Liver (tissue), 9 donors: ENCODE data around the gene LSR. TPM values are rescaled to one million over a fixed set of nuclear protein-coding genes. Genes with fewer than 3 reads are reported as not detected.

Source experiments
- DNase-seq: peaks from one replicate; pipeline ENCODE4 v3.0.0-alpha.2; 2017; ENCODE audit warnings: low spot score
- H3K27ac ChIP-seq, 2 donors: one replicate each; pipeline ENCODE4 v1.7.0; 2013; ENCODE audit warnings: inconsistent platforms in 2 of 2, low read length in 2 of 2, control low read depth in 1 of 2, low read depth in 1 of 2, mild to moderate bottlenecking in 1 of 2
- H3K27me3 ChIP-seq, 4 donors: one replicate each; pipeline versions ENCODE4 v1.6.1 to v1.7.0; 2013; ENCODE audit warnings: low read length in 3 of 4, inconsistent platforms in 1 of 4, mild to moderate bottlenecking in 1 of 4, moderate library complexity in 1 of 4; ENCODE audit not compliant: control insufficient read depth in 4 of 4, insufficient read depth in 4 of 4
- H3K36me3 ChIP-seq, 4 donors: one replicate each; pipeline versions ENCODE4 v1.6.1 to v1.7.0; 2013; ENCODE audit warnings: low read length in 3 of 4, mild to moderate bottlenecking in 3 of 4, low read depth in 1 of 4, moderate library complexity in 1 of 4; ENCODE audit not compliant: control insufficient read depth in 4 of 4, insufficient read depth in 3 of 4
- H3K4me1 ChIP-seq, 4 donors: one replicate each; pipeline versions ENCODE4 v1.6.1 to v1.7.0; 2013; ENCODE audit warnings: low read length in 3 of 4, mild to moderate bottlenecking in 3 of 4, moderate library complexity in 1 of 4; ENCODE audit not compliant: control insufficient read depth in 4 of 4, insufficient read depth in 4 of 4
- H3K4me3 ChIP-seq, 3 donors: one replicate each; pipeline versions ENCODE4 v1.6.1 to v1.7.0; 2013; ENCODE audit warnings: low read length in 3 of 3, control low read depth in 1 of 3, low read depth in 1 of 3, mild to moderate bottlenecking in 1 of 3
- H3K9ac ChIP-seq, 2 donors: one replicate each; pipeline ENCODE4 v1.7.0; 2013; ENCODE audit warnings: low read length in 2 of 2, mild to moderate bottlenecking in 2 of 2, moderate library complexity in 2 of 2, control low read depth in 1 of 2, low read depth in 1 of 2
- H3K9me3 ChIP-seq, 4 donors: one replicate each; pipeline versions ENCODE4 v1.6.1 to v1.7.0; 2013; ENCODE audit warnings: low read length in 3 of 4; ENCODE audit not compliant: control insufficient read depth in 4 of 4
- ATF3 ChIP-seq: IDR thresholded peaks from 2 replicates; pipeline ENCODE4 v1.6.1; 2016; ENCODE audit warnings: antibody characterized with exemption
- CTCF ChIP-seq: fragments of 150-350 bp; IDR thresholded peaks from 2 replicates; pipeline ENCODE4 v1.5.1; 2017; ENCODE audit warnings: improper control_type of control experiment, low read depth, low read length; ENCODE audit not compliant: missing input control
- EGR1 ChIP-seq, 2 donors: IDR thresholded peaks; 2 replicates each; pipeline ENCODE4 v1.6.1; 2016 to 2018; ENCODE audit warnings: antibody characterized with exemption in 2 of 2, low read depth in 2 of 2
- FOXA1 ChIP-seq: IDR thresholded peaks from 2 replicates; pipeline ENCODE4 v1.6.1; 2016; ENCODE audit warnings: antibody characterized with exemption
- FOXA2 ChIP-seq: IDR thresholded peaks from 2 replicates; pipeline ENCODE4 v1.6.1; 2016; ENCODE audit warnings: antibody characterized with exemption
- GABPA ChIP-seq, 2 donors: IDR thresholded peaks in 1 of 2; conservative IDR thresholded peaks in 1 of 2; 2 replicates each; pipeline ENCODE4 v1.6.1; 2016; ENCODE audit warnings: antibody characterized with exemption in 2 of 2, mild to moderate bottlenecking in 1 of 2, moderate library complexity in 1 of 2
- HNF4A ChIP-seq, 2 donors: conservative IDR thresholded peaks; 2 replicates each; pipeline ENCODE4 v1.6.1; 2016; ENCODE audit warnings: antibody characterized with exemption in 2 of 2, mild to moderate bottlenecking in 2 of 2
- JUND ChIP-seq, 2 donors: IDR thresholded peaks; 2 replicates each; pipeline ENCODE4 v1.6.1; 2016; ENCODE audit warnings: antibody characterized with exemption in 2 of 2
- MAX ChIP-seq: IDR thresholded peaks from 2 replicates; pipeline ENCODE4 v1.6.1; 2016; ENCODE audit warnings: antibody characterized with exemption
- NR2F2 ChIP-seq: IDR thresholded peaks from 2 replicates; pipeline ENCODE4 v1.6.1; 2016; ENCODE audit warnings: antibody characterized with exemption
- RAD21 ChIP-seq, 2 donors: IDR thresholded peaks; 2 replicates each; pipeline ENCODE4 v1.6.1; 2016; ENCODE audit warnings: antibody characterized with exemption in 2 of 2, mild to moderate bottlenecking in 2 of 2
- RXRA ChIP-seq, 2 donors: IDR thresholded peaks; 2 replicates each; pipeline ENCODE4 v1.6.1; 2017 to 2018; ENCODE audit warnings: antibody characterized with exemption in 2 of 2, mild to moderate bottlenecking in 1 of 2
- SP1 ChIP-seq: IDR thresholded peaks from 2 replicates; pipeline ENCODE4 v1.6.1; 2018; ENCODE audit warnings: antibody characterized with exemption, mild to moderate bottlenecking
- TAF1 ChIP-seq: conservative IDR thresholded peaks from 2 replicates; pipeline ENCODE4 v1.6.1; 2016; ENCODE audit warnings: antibody characterized with exemption, mild to moderate bottlenecking
- YY1 ChIP-seq: IDR thresholded peaks from 2 replicates; pipeline ENCODE4 v1.6.1; 2016; ENCODE audit warnings: antibody characterized with exemption, mild to moderate bottlenecking
- ZBTB33 ChIP-seq: IDR thresholded peaks from 2 replicates; pipeline ENCODE4 v1.6.1; 2016; ENCODE audit warnings: antibody characterized with exemption
- WGBS: extraction: QIAGEN DNeasy Blood & Tissue Kit; methylation state at CpG from one replicate; pipeline ENCODE4 v1.1.7; 2013; 5-methylcytosine and 5-hydroxymethylcytosine counted together
- polyA plus RNA-seq, 2 donors: library from polyadenylated mRNA; stranded (reverse) in 1 of 2; unstranded in 1 of 2; fragments of 200-250 nt in 1 of 2; fragments of >200 nt in 1 of 2; fragmentation: Nextera tagmentation in 1 of 2; extraction: Ambion mirVana in 1 of 2; gene quantifications; one replicate each; pipeline versions ENCODE4 v1.2.1 to v1.2.3, GENCODE V29; 2013 to 2015
- total RNA-seq, 2 donors: library from RNA; depleted of rRNA; stranded (reverse); fragments of >200 nt; gene quantifications; one replicate each; pipeline ENCODE4 v1.2.3, GENCODE V29; 2014
- TF ChIP-seq, protein P1 (sequence below): IDR thresholded peaks from 2 replicates; pipeline ENCODE4 v1.6.1; 2016; ENCODE audit warnings: antibody characterized with exemption, mild to moderate bottlenecking
- donor health status: healthy.
- donor health status: healthy.
- donor health status: healthy.
- donor health status: healthy.
- donor health status: healthy.

Gene LSR
- total and polyA plus RNA-seq, 4 donors, result 33.7 to 150 (median 48.0) TPM

GRCh38 chr19:35204799-35205732 is 43.7 kb upstream of the LSR start:
- H3K27ac ChIP-seq, result no peak overlapping the region
- no peaks in the 10 kb centered on the region for H3K4me1 ChIP-seq
- no peaks in the 10 kb centered on the region for H3K9me3 ChIP-seq
- H3K36me3 ChIP-seq, result no peaks in the 10 kb centered on the region
- no peaks in the 10 kb centered on the region for H3K27me3 ChIP-seq
- DNase-seq, result peak; percentile 30
- H3K9ac ChIP-seq, result no peak overlapping the region
- no peak for TF ChIP-seq SP1
- no peak for TF ChIP-seq RXRA (IDR thresholded peaks at IDR 0.05)
- no peak for TF ChIP-seq FOXA1
- 82% methylated on average over 13 of the region's 13 CpGs for WGBS
- H3K4me3 ChIP-seq, result no peak overlapping the region

DNA sequence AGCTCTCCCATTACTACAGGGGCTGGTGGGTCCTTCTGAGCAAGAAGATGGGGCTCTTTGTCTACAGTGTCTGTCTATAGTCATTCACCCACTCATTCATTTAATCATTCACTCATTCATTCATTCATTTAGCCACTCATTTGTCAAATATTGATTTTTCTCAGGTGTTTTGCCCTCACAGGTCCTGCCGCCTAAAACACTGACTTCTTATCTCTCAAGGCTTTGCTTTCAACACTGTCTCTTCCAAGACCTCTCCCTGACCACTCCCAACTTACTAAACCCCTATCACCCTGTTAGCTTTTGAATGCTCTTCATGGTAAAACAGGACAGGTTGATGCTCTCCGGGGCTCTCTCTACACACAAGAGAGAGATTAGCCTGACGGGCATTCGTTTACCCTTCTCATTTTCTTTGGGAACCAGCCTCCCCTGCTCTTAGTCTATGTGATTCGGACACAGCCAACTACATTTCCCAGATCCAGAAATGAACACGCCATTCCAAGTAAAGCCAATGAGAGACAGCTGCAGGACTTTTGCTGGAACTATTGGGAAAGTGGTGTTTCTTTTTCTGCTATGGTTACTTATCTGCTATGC is 43.0 kb upstream of the LSR start:
- Histone ChIP-seq H3K9ac (no peak overlapping the region), H3K27ac (no peak overlapping the region), H3K27me3 (no peaks in the 10 kb centered on the region), H3K4me1 (no peaks in the 10 kb centered on the region), H3K4me3 (no peak overlapping the region), H3K9me3 (no peaks in the 10 kb centered on the region), H3K36me3 (no peaks in the 10 kb centered on the region)
- no peak for DNase-seq
- WGBS, result 74% methylated on average over 6 of the region's 6 CpGs
- TF ChIP-seq CTCF (no peak), RXRA (IDR thresholded peaks at IDR 0.05) (no peak), ZBTB33 (no peak), NR2F2 (no peak), RAD21 (IDR thresholded peaks at IDR 0.05) (no peak), JUND (IDR thresholded peaks at IDR 0.05) (no peak), TAF1 (no peak), GABPA (IDR thresholded peaks at IDR 0.05 in 1 of 2, conservative IDR thresholded peaks at IDR 0.05 in 1 of 2) (no peak), ATF3 (no peak), HNF4A (conservative IDR thresholded peaks at IDR 0.05) (no peak), YY1 (no peak), SP1 (no peak), FOXA1 (no peak), EGR1 (IDR thresholded peaks at IDR 0.05; ENCODE audit: low read depth in 2 of 2) (no peak), FOXA2 (no peak), MAX (no peak)
- TF ChIP-seq, protein P1, sequence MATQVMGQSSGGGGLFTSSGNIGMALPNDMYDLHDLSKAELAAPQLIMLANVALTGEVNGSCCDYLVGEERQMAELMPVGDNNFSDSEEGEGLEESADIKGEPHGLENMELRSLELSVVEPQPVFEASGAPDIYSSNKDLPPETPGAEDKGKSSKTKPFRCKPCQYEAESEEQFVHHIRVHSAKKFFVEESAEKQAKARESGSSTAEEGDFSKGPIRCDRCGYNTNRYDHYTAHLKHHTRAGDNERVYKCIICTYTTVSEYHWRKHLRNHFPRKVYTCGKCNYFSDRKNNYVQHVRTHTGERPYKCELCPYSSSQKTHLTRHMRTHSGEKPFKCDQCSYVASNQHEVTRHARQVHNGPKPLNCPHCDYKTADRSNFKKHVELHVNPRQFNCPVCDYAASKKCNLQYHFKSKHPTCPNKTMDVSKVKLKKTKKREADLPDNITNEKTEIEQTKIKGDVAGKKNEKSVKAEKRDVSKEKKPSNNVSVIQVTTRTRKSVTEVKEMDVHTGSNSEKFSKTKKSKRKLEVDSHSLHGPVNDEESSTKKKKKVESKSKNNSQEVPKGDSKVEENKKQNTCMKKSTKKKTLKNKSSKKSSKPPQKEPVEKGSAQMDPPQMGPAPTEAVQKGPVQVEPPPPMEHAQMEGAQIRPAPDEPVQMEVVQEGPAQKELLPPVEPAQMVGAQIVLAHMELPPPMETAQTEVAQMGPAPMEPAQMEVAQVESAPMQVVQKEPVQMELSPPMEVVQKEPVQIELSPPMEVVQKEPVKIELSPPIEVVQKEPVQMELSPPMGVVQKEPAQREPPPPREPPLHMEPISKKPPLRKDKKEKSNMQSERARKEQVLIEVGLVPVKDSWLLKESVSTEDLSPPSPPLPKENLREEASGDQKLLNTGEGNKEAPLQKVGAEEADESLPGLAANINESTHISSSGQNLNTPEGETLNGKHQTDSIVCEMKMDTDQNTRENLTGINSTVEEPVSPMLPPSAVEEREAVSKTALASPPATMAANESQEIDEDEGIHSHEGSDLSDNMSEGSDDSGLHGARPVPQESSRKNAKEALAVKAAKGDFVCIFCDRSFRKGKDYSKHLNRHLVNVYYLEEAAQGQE, result no peak
